A549 treated with ZK216348 at 1 μM for 4 hours (cell line): ENCODE measurements around the gene OR52J3. TPM values are rescaled to one million over a fixed set of nuclear protein-coding genes. Genes with fewer than 3 reads are reported as not detected.

Experiments used
- total RNA-seq: library from RNA; stranded (reverse); fragments of 200-300 nt; extraction: Qiagen RNA extraction; gene quantifications from 5 replicates; pipeline ENCODE4 v1.2.3, GENCODE V29; 2022; ENCODE audit warnings: low read depth

OR52J3 gene
- total RNA-seq, result not detected in 5 replicates

DNA sequence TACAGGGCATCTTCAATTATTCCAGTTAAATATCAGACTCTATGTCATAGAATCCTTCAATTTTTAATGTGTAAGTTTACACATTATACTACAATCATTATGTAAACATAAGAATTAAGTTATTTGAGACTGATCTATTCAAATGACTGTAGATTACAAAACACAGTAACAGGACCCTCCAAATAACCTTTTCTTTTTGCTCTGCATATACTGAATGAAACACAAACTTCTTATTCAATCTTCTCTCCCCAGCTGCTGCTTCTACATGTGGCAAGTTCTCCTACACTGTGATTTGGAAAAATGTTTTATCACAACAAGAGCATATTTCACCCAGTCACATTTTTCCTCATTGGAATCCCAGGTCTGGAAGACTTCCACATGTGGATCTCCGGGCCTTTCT lies at the start of gene OR52J3:
Gene OR52J3, plus strand, starts transcription at position 301 of the 400 bp plus-strand sequence. Its CDS starts 0 bp downstream, at position 301.

DNA sequence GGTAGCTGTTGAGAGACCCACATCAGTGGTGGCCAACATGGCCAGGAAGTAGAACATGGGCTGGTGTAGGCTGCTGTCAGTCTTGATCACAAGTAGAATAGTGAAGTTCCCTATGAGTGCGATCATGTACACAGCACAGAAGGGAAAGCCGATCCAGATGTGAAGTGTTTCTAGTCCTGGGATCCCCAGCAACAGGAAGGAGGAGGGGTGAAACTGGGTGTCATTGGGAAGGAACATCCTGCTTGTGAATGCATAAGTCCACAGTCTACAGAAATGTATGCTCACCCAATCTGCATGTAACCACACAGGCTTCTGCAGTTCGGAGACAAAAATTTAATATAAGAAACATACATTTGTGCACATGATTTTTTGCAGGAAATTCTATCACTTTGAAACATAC lies 13.1 kb downstream of the OR52J3 start, which contains the start of gene OR52E2:
Gene OR52E2, minus strand, starts transcription at position 237 of the 400 bp plus-strand sequence. Its CDS starts 0 bp downstream, at position 237.

DNA sequence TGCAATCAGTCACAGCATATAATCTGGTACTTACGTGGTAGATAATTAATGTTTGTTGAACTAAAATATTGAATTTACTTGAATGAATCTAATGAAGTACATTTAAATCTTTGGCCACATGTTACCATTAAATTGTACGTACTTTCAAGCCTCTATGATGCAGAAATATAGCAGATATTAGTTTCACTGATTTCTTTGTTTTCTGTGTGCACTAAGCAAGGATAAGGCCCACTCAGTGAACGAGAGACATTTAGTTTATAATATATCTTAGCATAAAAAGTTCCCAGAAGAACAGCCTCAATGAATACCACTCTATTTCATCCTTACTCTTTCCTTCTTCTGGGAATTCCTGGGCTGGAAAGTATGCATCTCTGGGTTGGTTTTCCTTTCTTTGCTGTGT lies 22.9 kb downstream of the OR52J3 start, which contains the start of gene OR52E1:
Gene OR52E1, plus strand, starts transcription at position 301 of the 400 bp plus-strand sequence.

Other genes with a start within 250 kb of the OR52J3 start
- not detected in 5 replicates for gene OR52R1, start 242.1 kb upstream of the OR52J3 start, total RNA-seq
- gene OR51F2, start 225.2 kb upstream of the OR52J3 start, total RNA-seq, result not detected in 5 replicates
- gene OR51S1, start 197.3 kb upstream of the OR52J3 start, total RNA-seq, result not detected in 5 replicates
- not detected in 5 replicates for gene OR51T1, start 164.6 kb upstream of the OR52J3 start, total RNA-seq
- gene OR51A7, start 142.7 kb upstream of the OR52J3 start, total RNA-seq, result not detected in 5 replicates
- not detected in 5 replicates for gene OR51G2, start 127.2 kb upstream of the OR52J3 start, total RNA-seq
- gene OR51G1, start 122.2 kb upstream of the OR52J3 start, total RNA-seq, result not detected in 5 replicates
- not detected in 5 replicates for gene OR51A4, start 98.9 kb upstream of the OR52J3 start, total RNA-seq
- gene OR51A2, start 90.8 kb upstream of the OR52J3 start, total RNA-seq, result not detected in 5 replicates
- not detected in 5 replicates for gene OR51L1, start 51.7 kb upstream of the OR52J3 start, total RNA-seq
- not detected in 5 replicates for gene OR52E2, start 13.1 kb downstream of the OR52J3 start, total RNA-seq
- not detected in 5 replicates for gene OR52E1, start 23.0 kb downstream of the OR52J3 start, total RNA-seq
- gene OR52A5, start 91.8 kb downstream of the OR52J3 start, total RNA-seq, result not detected in 5 replicates
- not detected in 5 replicates for gene OR52A1, start 108.2 kb downstream of the OR52J3 start, total RNA-seq
- gene OR51V1, start 154.2 kb downstream of the OR52J3 start, total RNA-seq, result not detected in 5 replicates
- gene HBB, start 180.5 kb downstream of the OR52J3 start, total RNA-seq, result not detected in 5 replicates
- gene HBD, start 188.0 kb downstream of the OR52J3 start, total RNA-seq, result not detected in 5 replicates
- not detected in 5 replicates for gene HBG1, start 203.3 kb downstream of the OR52J3 start, total RNA-seq
- not detected in 5 replicates for gene HBG2, start 208.3 kb downstream of the OR52J3 start, total RNA-seq
- 0.53 TPM in 1 of 5 replicates, not detected in the others for gene HBE1, start 223.4 kb downstream of the OR52J3 start, total RNA-seq